Measurements from ENCODE around the gene MBD4. TPM values are rescaled to one million over a fixed set of nuclear protein-coding genes. Genes with fewer than 3 reads are reported as not detected.

MBD4 gene
- total and polyA plus RNA-seq, 7 experiments from 2014 or later: 37.9 to 56.6 (median 46.9) TPM

GRCh38 chr3:129382366-129382765 is 57.4 kb downstream of the MBD4 start:
- Histone ChIP-seq H3K27ac (ENCODE audit: low read depth, low read length) (no peak overlapping the region), H3K27me3 (ENCODE audit: control insufficient read depth in 2 of 2, insufficient read depth in 2 of 2, low read length in 2 of 2) (no peaks in the 10 kb centered on the region), H3K4me3 (ENCODE audit: low read length) (no peak overlapping the region), H3K36me3 (ENCODE audit: control insufficient read depth in 2 of 3, insufficient read depth in 3 of 3, low read length in 3 of 3) (peaks cover 0 to 8% (median 0%) of the 10 kb centered on the region in 3 experiments), H3K9me3 (ENCODE audit: control insufficient read depth in 2 of 3, low read length in 3 of 3) (no peaks in the 10 kb centered on the region), H3K4me1 (ENCODE audit: control insufficient read depth in 2 of 2, insufficient read depth in 2 of 2, low read length in 2 of 2) (no peaks in the 10 kb centered on the region)
- no peak overlapping the region for H3K4me3 Mint-ChIP-seq
- intact Hi-C loops (cut with micrococcal nuclease): loop anchor here (2.0 to 5.0 kb wide), 2 partner anchors 445 to 552 kb away; no protein-coding TSS in a partner anchor
- CTCF ChIA-PET: interaction anchor here (0.7 to 2.1 kb wide), 2 partner anchors 18 to 511 kb away, joined by 3 to 8 read pairs; no protein-coding TSS in a partner anchor
- DNase-seq (no peak), ATAC-seq (no peak)
- H3K27ac Mint-ChIP-seq: peak overlapping the region in 1 of 9 donors; percentile 36
- peaks cover 0 to 4% (median 0%) of the 10 kb centered on the region in 7 donors for H3K4me1 Mint-ChIP-seq
- POLR2A ChIA-PET: no interaction called here
- peaks cover 0 to 20% (median 10%) of the 10 kb centered on the region in 5 donors for H3K36me3 Mint-ChIP-seq
- no peaks in the 10 kb centered on the region for H3K27me3 Mint-ChIP-seq
- H3K9me3 Mint-ChIP-seq: peaks cover 0 to under 1% (median 0%) of the 10 kb centered on the region in 11 donors

Other genes starting within 250 kb of the MBD4 start
- gene COPG1, start 190.3 kb downstream of the MBD4 start, total RNA-seq: 100 to 1,000 TPM in 3 of 5 experiments, 10 to 100 TPM in 2; 83.3 to 177 (median 103) TPM
- gene COPG1, start 190.3 kb downstream of the MBD4 start, polyA plus RNA-seq: 10 to 100 TPM; 57.4 to 99.8 TPM
- gene HMCES, start 161.1 kb downstream of the MBD4 start, total RNA-seq: 10 to 100 TPM; 45.7 to 56.4 (median 52.5) TPM
- gene HMCES, start 161.1 kb downstream of the MBD4 start, polyA plus RNA-seq: 100 to 1,000 TPM in 1 of 2 donors, 10 to 100 TPM in 1; 85.3 to 135 TPM
- gene EFCAB12, start 11.3 kb downstream of the MBD4 start, total RNA-seq: 1 to 10 TPM; 1.5 to 2.7 (median 2.3) TPM
- gene EFCAB12, start 11.3 kb downstream of the MBD4 start, polyA plus RNA-seq: under 1 TPM in 1 of 2 donors, not detected in 1; 0.31 TPM
- gene IFT122, start 276 bp upstream of the MBD4 start, total RNA-seq: 10 to 100 TPM; 16.6 to 25.2 (median 18.8) TPM
- gene IFT122, start 276 bp upstream of the MBD4 start, polyA plus RNA-seq: 1 to 10 TPM; 3.3 to 9.8 TPM
- not detected for gene RHO, start 88.7 kb upstream of the MBD4 start, total RNA-seq
- gene RHO, start 88.7 kb upstream of the MBD4 start, polyA plus RNA-seq: not detected
- gene H1-8, start 103.2 kb upstream of the MBD4 start, total RNA-seq: not detected
- gene H1-8, start 103.2 kb upstream of the MBD4 start, polyA plus RNA-seq: not detected
- gene PLXND1, start 166.7 kb upstream of the MBD4 start, total RNA-seq: 10 to 100 TPM in 2 of 5 experiments, 1 to 10 TPM in 3; 1.9 to 82.5 (median 7.5) TPM
- under 1 TPM in 1 of 2 donors, not detected in 1; 0.38 TPM for gene PLXND1, start 166.7 kb upstream of the MBD4 start, polyA plus RNA-seq

Data from naive thymus-derived CD4-positive, alpha-beta T cell (primary cell).